A204.1 (cell line): ENCODE results near the gene NACC2.
"Not testable (repeated sequence)": the region's sequence is repeated elsewhere in the genome, so short reads cannot be mapped to it uniquely, and the experiment has no call there.

ENCODE experiments used
- FAIRE-seq: peaks from 2 replicates; lab custom pipeline; 2012; peaks lifted over from hg19 to GRCh38; lab: Jason Lieb, UNC

The NACC2 gene

DNA sequence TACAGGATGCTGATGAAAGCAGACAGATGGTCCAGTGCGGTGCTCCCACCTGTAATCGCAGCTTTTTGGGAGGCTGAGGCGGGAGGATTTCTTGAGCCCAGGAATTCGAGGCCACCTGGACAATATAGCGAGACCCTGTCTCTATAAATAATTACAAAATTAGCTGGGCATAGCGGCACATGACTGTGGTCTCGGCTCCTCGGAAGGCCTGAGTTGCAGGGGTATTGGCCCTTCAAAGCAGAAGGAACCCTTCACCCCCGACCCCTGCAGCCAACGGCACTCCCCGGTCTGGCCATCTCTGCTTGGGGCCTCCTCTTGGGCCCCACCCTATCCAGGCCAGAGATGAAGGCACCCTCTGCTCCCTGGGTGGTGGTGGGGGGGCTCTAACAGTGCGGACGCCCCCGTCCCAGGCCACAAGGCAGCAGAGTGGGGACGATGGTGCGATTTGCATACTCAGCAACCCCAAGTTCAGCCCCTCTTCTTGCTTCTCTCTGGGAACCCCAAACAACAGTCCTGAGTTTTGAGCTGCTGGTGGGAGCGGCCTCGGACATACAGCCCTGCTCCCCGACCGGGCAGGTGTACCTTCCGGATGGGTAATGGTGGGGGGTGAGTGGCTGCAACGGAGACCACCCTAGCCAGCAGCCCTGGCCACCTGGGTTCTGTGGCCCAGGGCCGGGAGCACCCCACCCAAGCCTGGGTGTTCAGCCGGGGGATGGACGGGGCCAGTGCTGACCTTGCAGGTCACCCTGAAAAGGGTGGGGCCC lies 50.7 kb downstream of the NACC2 start:
- FAIRE-seq: no peak

DNA sequence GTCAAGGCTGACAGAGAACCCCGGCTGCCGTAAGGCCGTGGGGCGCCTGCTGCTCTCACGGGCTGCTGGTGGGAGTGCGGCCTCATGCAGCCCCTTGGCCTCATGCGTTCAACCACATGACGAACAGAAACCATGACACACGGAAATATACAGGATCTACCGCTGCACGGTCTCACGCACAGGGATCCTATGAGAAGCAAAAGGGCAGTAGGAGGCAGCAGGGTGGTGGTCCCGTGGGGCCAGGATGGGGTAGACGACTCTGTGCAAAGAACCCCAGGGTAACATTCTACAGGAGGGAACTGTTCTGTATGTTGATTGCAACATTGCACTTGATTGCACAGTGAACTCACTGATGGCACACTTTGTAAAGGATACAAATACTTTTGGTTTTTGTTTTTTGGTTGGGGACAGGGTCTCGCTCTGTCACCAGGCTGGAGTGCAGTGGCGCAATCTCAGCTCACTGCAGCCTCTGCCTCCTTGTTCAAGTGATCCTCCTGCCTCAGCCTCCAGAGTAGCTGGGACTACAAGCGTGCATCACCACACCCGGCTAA lies 51.6 kb downstream of the NACC2 start:
- no peak for FAIRE-seq

DNA sequence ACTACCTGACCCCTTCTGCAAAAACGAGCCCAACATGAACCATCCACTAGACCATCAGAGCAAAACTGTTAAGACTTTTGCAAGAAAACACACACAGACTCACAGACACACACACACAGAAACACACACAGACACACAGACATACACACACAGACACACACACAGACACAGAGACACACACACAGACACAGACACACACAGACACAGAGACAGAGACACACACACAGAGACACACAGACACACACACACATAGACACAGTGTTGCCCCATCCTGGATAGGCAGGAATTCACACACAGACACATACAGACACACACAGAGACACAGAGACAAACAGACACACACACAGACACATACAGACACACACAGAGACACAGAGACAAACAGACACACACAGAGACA lies 52.5 kb downstream of the NACC2 start:
- FAIRE-seq: no peak

DNA sequence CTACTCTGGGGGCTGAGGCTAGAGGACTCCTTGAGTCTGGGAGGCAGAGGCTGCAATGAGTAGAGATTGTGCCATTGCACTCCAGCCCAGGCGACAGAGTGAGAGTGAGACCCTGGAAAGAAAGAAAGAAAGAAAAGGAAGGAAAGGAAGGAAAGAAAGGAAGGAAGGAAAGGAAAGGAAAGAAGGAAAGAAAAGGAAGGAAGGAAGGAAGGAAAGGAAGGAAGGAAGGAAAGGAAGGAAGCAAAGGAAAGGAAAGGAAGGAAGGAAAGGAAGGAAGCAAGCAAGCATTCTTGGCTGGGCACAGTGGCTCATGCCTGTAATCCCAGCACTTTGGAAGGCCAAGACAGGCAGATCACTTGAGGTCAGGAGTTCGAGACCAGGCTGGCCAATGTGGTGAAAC lies 54.2 kb downstream of the NACC2 start:
- FAIRE-seq: not testable (repeated sequence)

DNA sequence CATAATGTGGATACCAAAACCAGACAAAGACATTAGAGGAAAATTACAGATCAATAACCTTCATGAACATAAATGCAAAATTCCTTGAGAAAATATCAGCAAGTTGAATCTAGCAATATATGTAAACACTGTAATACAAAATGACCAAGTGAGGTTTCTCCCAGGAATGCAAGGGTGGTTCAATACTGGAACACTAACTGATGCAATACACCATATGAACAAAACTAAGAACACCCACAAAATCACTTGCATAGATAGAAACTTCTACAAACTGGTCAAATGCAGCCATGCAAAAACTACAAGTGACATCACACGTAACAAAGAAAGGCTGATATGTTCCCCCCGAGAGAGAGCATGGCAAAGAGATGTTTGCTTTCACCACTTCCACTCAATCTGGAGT lies 55.6 kb downstream of the NACC2 start:
- no peak for FAIRE-seq

DNA sequence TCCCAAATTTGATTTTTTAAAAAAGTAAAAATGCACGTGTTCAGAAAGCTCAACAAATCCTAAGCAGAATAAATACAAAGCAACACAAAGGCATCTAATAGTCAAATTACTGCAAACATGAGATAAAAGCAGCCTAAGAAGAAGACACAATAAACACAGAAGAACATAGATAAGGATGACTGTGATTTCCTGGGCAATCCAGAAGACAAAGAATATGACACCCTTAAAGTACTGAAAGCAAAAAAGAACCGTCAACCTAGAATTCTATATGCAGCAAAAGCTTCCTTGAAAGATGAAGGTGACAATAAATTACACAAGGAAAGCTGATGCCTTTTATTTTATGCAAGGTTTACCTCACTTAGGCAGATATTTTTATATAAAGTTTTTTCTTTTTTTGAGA lies 58.2 kb downstream of the NACC2 start:
- FAIRE-seq: no peak

DNA sequence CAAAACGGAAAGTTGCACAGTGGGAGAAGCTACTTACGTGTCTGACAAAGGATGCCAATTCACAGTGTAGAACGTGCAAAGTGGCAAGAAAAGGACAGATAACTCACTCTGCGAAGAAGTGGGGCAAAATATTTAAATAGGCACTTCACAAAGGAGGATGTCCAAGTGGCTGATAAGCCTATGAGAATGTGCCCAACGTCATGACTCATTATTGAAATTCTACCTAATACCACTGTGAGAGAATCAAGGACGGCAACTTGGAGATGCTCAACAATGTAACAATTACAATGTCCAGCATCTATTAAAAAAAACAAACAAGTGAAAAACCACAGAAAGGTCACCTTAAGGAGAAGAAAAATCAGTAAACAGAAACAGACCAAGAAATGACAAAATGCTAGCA lies 59.0 kb downstream of the NACC2 start:
- no peak for FAIRE-seq

DNA sequence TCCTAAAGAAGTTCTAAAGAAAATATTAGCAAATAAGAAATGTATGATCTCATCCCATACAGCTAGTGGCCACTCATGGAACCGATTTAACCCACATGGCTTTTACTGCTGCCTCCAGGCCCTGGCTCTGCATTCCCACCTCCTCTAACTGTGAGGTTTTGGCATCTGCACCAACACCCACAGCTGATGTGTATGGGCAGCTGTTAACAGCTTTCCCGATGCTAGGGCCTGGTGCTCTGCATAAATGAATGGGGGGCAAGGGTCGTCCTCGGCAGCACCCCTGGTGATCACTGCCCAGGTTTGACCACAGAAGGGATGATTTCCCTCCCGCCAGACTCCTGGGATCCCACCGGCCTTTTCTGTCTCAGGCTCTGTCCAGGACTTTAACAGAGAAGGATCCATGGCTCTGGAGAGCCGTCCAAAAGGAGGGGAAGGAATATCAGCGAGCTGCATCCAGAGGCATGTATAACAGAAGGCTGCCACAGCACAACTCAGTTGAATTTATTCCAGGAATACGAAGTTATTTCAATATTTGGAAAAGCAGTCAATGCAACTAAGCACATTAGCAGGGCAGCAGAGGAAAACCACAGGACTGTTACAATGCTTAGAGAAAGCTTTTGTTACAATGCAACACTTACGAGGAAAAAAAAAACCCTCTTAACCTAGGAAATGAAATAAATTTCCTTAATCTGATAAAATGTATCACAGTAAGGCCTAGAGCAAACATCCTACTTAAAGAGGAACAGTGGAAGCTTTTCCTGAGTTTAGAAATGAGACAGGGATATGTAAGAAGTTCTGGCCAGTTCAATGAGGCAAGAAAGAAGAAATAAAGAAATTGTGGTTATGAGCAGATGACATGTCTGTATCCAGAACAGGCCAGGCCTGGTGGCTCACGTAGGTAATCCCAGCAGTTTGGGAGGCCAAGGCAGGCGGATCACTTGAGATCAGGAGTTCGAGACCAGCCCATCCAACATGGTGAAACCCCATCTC lies 63.1 kb downstream of the NACC2 start:
- FAIRE-seq: no peak

DNA sequence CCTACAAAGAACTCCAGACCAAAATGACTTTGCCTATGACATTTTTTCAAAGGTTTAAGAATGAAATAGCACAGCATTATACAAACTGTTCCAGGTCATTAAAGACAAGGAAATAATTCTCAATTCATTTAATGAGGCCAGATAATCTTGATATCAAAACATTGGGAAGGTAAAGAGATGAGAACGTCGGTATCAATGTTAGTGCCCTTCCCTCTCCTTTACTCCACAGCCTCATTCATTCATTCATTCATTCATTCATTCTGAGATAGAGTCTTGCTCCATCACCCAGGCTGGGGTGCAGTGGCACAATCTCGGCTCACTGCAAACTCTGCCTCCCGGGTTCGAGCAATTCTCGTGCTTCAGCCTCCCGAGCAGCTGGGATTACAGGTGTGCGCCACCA lies 64.0 kb downstream of the NACC2 start:
- FAIRE-seq: no peak

DNA sequence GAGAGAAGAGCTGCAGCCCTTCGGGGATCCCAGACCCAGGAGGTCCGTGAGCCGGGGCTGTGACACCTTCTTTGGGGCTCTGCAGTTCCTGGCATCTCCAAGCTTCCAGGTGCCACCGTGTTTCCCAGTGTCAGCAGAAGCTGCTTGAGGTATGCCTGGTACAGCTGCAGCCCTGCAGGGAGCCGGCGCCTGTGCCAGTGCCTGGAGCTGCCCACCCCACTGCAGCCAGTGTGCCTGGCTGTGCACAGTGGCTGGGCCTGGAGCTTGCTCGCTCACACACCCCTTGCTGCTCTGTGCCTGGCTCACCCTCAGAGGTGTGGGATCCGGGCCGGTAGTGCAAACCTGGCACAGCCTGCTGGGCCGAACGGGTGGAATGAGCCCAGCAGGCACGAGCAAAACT lies 65.5 kb downstream of the NACC2 start:
- no peak for FAIRE-seq

DNA sequence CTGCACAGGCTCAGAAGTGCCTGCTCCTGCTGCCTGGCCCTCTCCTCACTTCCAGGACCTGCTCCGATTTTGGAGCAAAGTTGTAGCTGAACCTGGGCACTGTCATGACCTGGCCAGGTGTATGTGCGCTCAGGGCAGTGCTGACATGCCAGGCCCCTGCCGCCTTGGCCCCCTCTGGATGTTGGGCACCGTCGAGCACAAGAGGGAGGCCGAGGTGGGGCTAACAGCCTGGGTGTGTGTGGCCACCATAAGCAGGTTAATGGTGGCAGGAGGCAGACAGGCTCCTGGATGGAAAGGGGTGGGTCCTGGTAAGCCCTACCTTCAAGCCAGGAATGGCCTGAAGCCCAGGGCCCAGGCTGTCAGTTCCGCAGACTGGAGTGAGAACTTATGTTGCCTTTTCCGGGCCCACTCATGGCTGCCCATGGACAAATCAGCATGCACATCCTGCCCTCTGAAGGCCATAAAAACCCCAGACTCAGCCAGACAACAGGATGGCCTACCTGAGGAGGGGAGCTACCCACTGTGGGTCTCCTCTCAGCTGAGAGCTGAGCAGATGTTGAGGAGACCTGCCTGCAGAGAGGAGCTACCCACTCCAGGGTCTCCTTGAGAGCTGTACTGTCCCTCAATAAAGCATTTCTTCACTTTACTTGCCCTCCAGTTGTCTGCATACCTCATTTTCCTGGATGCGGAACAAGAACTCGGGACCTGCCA lies 66.2 kb downstream of the NACC2 start:
- no peak for FAIRE-seq

DNA sequence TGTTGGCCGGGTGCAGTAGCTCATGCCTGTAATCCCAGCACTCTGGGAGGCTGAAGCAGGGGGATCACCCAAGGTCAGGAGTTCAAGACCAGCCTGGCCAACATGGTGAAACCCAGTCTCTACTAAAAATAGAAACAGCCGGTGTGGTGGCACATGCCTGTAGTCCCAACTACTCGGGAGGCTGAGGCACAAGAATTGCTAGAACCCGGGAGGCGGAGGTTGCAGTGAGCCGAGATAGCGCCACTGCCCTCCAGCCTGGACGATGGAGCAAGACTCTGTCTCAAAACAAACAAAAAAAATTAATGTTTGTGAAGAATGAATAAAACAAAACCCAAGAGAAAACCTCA lies 68.2 kb downstream of the NACC2 start:
- not testable (repeated sequence) for FAIRE-seq

DNA sequence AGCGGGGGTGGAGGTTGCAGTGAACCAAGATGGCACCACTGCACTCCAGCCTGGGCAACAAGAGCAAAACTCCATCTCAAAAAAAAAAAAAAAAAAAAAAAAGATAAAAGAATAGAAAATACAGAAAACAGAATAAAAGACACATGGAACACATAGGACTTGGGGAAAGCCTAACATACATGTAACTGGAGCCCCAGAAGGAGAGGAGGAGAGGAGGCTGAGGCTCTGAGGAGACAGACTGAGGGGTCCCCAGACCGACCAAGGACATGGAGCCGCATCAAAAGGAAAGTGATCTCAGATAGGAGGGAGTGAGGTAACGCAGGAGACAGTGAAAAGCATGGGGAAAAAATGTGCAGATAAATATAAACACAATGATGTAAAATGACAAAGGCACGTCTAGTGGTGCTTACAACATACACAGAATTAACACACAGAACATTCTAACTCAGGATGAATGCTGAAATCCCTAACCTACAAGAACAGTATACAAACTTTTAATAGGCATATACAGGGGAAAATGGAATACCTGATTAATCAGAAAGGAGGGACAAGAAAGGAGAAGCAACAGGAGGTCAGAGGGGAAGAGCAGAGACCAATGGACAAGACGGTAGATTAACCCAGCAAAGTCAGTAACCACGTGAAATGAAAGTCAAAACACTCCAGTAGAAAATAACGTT lies 68.7 kb downstream of the NACC2 start:
- FAIRE-seq: no peak

DNA sequence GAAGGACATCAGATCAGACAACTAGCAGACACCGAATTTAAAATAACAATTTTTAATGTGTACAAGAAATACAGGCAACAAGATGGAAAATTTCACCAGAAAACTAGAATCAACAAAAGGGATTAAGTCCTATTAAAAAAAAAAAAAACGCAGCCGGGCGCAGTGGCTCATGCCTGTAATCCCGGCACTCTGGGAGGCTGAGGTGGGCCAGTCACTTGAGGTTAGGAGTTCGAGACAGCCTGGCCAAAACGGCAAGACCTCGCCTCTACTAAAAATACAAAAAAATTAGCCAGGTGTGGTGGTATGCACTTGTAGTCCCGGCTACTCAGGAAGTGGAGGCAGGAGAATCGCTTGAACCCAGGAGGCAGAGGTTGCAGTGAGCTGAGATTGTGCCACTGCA lies 69.6 kb downstream of the NACC2 start:
- FAIRE-seq: no peak

DNA sequence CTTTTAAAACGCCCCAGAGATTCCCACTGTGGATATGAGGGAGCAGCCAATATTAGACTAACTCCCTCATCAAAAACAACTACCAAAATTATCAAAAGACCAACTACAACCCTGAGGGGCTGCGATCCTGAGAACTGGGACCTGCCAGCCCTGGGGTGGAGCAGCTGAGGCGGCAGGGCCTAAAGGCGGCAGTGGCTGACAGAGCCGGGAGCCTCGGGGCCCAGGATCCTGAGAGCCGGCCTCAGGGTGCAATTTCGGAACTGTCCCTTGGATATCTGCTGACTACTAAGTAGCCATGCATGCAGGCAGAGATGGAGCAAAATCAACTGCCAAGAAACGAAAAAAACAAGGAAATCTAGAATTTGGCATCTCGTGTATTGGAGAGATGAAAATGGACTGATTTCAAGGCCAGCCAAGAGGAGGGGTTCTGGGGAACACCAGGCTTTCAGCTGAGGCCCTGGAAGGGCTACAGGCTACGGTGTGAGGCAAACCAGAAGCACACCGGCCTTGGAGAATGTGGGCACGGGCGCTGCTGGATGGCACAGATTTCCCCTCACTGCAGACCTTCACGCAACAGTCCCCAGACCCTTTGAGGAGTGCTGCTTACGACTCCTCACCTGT lies 70.3 kb downstream of the NACC2 start:
- no peak for FAIRE-seq

DNA sequence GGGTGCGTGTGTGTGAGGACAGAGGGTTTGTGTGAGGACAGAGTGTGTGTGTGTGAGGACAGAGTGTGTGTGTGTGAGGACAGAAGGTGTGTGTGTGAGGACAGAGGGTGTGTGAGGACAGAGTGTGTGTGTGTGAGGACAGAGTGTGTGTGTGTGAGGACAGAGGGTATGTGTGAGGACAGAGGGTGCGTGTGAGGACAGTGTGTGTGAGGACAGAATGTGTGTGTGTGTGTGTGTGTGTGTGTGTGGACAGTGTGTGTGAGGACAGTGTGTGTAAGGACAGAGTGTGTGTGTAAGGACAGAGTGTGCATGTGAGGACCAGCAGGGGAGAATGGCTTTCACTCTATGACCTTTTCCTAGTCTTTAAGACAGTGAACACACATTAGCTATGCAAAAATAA lies 70.8 kb downstream of the NACC2 start:
- no peak for FAIRE-seq

DNA sequence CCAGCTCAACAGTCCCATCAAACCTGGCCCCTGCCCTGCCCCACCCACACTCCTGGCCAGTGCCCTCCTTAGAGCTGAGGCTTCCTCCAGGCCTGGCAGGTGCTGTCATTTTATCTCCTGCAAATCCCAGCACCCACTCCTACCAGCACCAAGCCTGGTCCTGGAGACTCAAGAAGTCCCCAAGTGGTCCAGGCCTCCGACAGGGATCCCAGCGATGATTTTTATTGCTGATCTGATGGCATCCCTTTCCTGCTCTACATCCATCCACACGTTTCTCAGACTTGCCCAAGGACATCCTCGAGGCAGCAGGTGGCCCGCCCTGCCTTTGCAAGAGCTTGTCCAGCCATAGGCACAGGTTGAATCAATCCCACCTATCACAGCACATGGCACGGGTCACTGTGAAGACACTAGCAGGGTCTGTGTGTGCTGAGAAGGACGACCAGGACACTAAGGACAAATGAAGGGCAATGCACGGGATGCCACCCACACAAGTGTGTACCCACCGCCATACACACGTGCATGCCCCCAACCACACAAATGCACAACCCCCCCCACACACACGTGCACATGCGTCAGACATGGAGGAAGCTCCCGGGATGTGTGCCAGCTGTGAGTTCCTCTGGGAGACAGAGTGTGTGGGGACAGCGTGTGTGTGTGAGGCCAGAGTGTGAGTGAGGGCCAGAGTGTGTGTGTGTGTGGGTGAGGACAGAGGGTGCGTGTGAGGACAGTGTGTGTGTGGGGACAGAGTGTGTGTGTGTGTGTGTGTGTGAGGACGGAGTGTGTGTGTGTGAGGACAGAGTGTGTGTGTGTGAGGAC lies 71.5 kb downstream of the NACC2 start:
- no peak for FAIRE-seq

DNA sequence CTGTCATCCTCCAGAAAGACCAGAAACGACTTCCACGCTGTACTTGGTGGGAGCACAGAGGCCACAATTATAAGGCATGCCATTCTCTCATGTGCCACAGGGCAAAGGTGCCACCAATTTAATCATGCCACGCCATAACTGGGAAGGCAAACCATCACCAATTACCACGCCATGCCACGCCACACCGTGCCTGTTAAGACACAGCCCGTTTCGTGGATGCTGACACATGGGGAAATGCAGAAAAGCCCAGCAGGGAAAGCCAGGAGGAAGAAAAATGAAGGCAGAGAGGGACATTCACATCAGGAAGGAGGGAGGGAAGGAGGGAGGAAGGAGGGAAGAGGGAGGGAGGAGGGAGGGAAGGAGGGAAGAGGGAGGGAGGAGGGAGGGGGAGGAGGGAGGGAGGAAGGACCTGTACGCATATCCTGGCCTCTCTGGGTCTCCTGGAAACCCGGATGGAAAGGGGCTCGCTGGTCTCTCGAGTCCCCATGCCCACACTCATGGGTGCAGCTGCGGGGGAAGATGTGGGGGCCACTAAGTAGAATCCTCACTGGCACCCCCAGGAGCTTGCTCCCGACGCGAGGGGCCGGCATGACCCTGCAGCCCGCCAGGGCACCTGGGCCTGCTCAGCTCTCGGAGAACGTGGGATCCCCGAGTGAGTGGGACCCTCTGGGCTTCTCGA lies 72.2 kb downstream of the NACC2 start:
- FAIRE-seq: no peak

DNA sequence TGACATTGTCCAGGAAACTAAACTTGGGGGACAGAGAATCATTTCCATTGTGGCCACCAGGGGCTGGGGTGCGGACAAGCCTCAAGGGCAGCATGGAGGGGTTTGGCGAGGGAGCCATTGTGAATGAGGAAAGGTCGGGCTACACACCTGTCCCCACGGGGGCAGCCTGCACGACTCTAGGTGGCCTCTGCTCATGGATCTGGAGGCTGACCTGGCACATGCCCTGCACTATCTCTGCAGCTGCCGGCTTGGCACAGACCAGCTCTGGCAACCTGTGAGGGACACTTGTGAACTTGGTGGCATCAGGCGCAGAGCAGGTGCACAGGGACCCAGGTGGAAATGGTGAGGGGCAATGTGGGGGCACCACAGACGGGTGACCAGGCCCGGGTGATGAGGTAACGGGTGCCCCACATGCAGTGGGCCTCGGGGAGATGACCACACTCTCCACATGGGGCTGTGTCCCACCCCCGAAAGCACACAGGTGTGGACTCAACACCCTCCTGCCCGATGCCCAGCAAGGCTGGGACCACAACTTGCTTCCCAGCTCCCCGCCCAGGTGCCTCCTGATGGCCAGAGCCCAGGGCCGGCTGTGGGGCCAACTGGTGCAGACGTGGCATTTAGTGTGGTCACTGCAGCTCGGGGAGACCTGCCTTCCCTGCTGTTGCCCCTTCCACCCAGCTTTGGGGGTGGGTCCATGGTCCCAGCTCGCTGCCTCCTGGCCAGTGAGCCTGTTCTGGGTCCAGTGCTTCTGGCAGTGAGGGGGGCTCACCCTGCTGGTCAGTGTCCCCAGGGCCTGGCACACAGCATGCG lies 73.0 kb downstream of the NACC2 start:
- FAIRE-seq: no peak
